Measurements from ENCODE around the gene SLC10A3.
A peak's percentile ranks its signal among the peaks of the same experiment; 100 is the strongest.

The SLC10A3 gene

GRCh38 chrX:154437971-154438893, 52.2 kb downstream of the SLC10A3 start (continued):
- TF ChIP-seq ZSCAN4 (tag by site-specific recombination; IDR thresholded peaks at IDR 0.05) (no peak), GLIS1 (tag by site-specific recombination; IDR thresholded peaks at IDR 0.05) (peak; percentile 21)

Measured in HEK293 (cell line).